GM12878 (cell line): Measurements from ENCODE around the gene ING1. TPM values are rescaled to one million over a fixed set of nuclear protein-coding genes. Genes with fewer than 3 reads are reported as not detected.

Experiments used
- CREM ChIP-seq: IDR thresholded peaks from 2 replicates; pipeline ENCODE4 v1.6.1; 2014; ENCODE audit warnings: antibody characterized with exemption, low read depth
- FOS ChIP-seq: IDR thresholded peaks from 3 replicates; pipeline ENCODE4 v1.6.1; 2011; ENCODE audit warnings: borderline replicate concordance; ENCODE audit not compliant: insufficient read length; ENCODE audit errors: extremely low read depth
- HCFC1 ChIP-seq: fragments of 150-350 bp; IDR thresholded peaks from 2 replicates; pipeline ENCODE4 v1.6.1; 2014; ENCODE audit warnings: low read length
- IRF4 ChIP-seq: IDR thresholded peaks from 2 replicates; pipeline ENCODE4 v1.6.1; 2011; ENCODE audit warnings: low read depth, low read length
- MYB ChIP-seq: fragments of 150-350 bp; IDR thresholded peaks from 2 replicates; pipeline ENCODE4 v1.6.1; 2014; ENCODE audit warnings: mild to moderate bottlenecking, low read depth, low read length, borderline replicate concordance
- NBN ChIP-seq: fragments of 450-650 bp; IDR thresholded peaks from 2 replicates; pipeline ENCODE4 v1.6.1; 2016
- PKNOX1 ChIP-seq: fragments of 450-650 bp; IDR thresholded peaks from 2 replicates; pipeline ENCODE4 v1.6.1; 2016; ENCODE audit warnings: mild to moderate bottlenecking
- POU2F2 ChIP-seq: IDR thresholded peaks from 3 replicates; pipeline ENCODE4 v1.6.1; 2011; ENCODE audit warnings: low read depth, mild to moderate bottlenecking, low read length, borderline replicate concordance
- PRDM15 ChIP-seq: fragments of 450-650 bp; formaldehyde crosslinking; IDR thresholded peaks from 2 replicates; pipeline ENCODE4 v1.4.0; 2020; ENCODE audit warnings: mild to moderate bottlenecking, moderate library complexity
- ZBTB33 ChIP-seq: fragments of 450-650 bp; IDR thresholded peaks from 2 replicates; pipeline ENCODE4 v1.6.1; 2017; ENCODE audit warnings: mild to moderate bottlenecking
- ZBTB40 ChIP-seq: fragments of 450-650 bp; IDR thresholded peaks from 2 replicates; pipeline ENCODE4 v1.6.1; 2016; ENCODE audit warnings: mild to moderate bottlenecking, moderate library complexity, borderline replicate concordance
- ZNF592 ChIP-seq: fragments of 450-650 bp; IDR thresholded peaks from 2 replicates; pipeline ENCODE4 v1.6.1; 2017; ENCODE audit warnings: mild to moderate bottlenecking, moderate library complexity
- polyA plus RNA-seq, 11 experiments: library from polyadenylated mRNA; depleted of rRNA in 4 of 11; unstranded in 6 of 11; stranded (reverse) in 5 of 11; fragments of >200 nt; fragmentation: Nextera tagmentation in 4 of 11; fragmentation: Illumina TruSeq in 1 of 11; extraction: Ambion mirVana in 4 of 11; extraction: Trizol in 1 of 11; gene quantifications; 1 replicate in 1 of 11; 2 replicates in 10 of 11; pipeline versions ENCODE4 v1.2.1 to v1.2.3, GENCODE V29; 2011 to 2016; ENCODE audit warnings: inconsistent platforms in 2 of 11, missing spikeins in 2 of 11, low read depth in 1 of 11
- total RNA-seq, 4 experiments: library from RNA; depleted of rRNA in 3 of 4; stranded (reverse); fragments of >200 nt in 3 of 4; fragmentation: Illumina TruSeq in 1 of 4; extraction: Trizol in 1 of 4; gene quantifications; 2 replicates each; pipeline versions ENCODE4 v1.2.1 to v1.2.3, GENCODE V29; 2013 to 2021

The ING1 gene
- total and polyA plus RNA-seq, 10 of the 15 experiments (the other 5 are each of a cell fraction or from before 2014, with no cell fraction given) = 1.3 to 20.4 (median 13.1) TPM

- peak; percentile 99 for TF ChIP-seq PKNOX1
- peak; percentile 32; the same call in 1 of the 2 replicates for TF ChIP-seq CREM
- peak; percentile 97 for TF ChIP-seq FOS
- no peak for TF ChIP-seq ZBTB33
- 0 out of 2 replicates have a peak, but pooled peaks have one; percentile 17 for TF ChIP-seq IRF4
- peak; percentile 55; the same call in 1 of the 2 replicates for TF ChIP-seq ZBTB40
- TF ChIP-seq MYB = no peak
- TF ChIP-seq PRDM15 (CRISPR knock-in tag) = peak; percentile 53; the same call in 1 of the 2 replicates
- TF ChIP-seq NBN = peak; percentile 94
- no peak for TF ChIP-seq ZNF592
- TF ChIP-seq HCFC1 = peak; percentile 81
- TF ChIP-seq POU2F2 = peak; percentile 97
Observed at GRCh38 chr13:110712849-110713641, 455 bp upstream of the ING1 start (continued).
